GM21528 (cell line): Measurements from ENCODE around the gene ZDHHC14.

Source experiments
- ATAC-seq: cut with Tn5 transposase; IDR thresholded peaks from one replicate; pipeline ENCODE4 v1.9.1; 2021; ENCODE audit warnings: mild to moderate bottlenecking, moderate library complexity; ENCODE audit not compliant: unreplicated experiment, low FRiP score

Gene ZDHHC14

GRCh38 chr6:157649311-157650260, 268.6 kb downstream of the ZDHHC14 start:
- no peak for ATAC-seq

GRCh38 chr6:157650261-157650640, 269.3 kb downstream of the ZDHHC14 start:
- ATAC-seq, result no peak

GRCh38 chr6:157650801-157651200, 269.8 kb downstream of the ZDHHC14 start:
- ATAC-seq, result no peak

- ATAC-seq, result no peak
These were observed 270.9 kb downstream of the ZDHHC14 start for GRCh38 chr6:157651731-157652490.

GRCh38 chr6:157652601-157653363, 271.8 kb downstream of the ZDHHC14 start:
- no peak for ATAC-seq

GRCh38 chr6:157653521-157653920, 272.5 kb downstream of the ZDHHC14 start:
- ATAC-seq, result no peak

- ATAC-seq, result no peak
These were observed 274.1 kb downstream of the ZDHHC14 start for GRCh38 chr6:157655139-157655538.

- no peak for ATAC-seq
These were observed 275.5 kb downstream of the ZDHHC14 start for GRCh38 chr6:157656437-157656997.

- no peak for ATAC-seq
These were observed 276.8 kb downstream of the ZDHHC14 start for GRCh38 chr6:157657754-157658153.

GRCh38 chr6:157658301-157658700, 277.3 kb downstream of the ZDHHC14 start:
- ATAC-seq, result no peak

GRCh38 chr6:157659536-157660271, 278.7 kb downstream of the ZDHHC14 start:
- ATAC-seq, result no peak

- no peak for ATAC-seq
These were observed 279.4 kb downstream of the ZDHHC14 start for GRCh38 chr6:157660414-157660813.

GRCh38 chr6:157661652-157662051, 280.7 kb downstream of the ZDHHC14 start:
- ATAC-seq, result no peak

GRCh38 chr6:157663261-157663660, 282.3 kb downstream of the ZDHHC14 start:
- ATAC-seq, result no peak

- ATAC-seq, result no peak
These were observed 284.2 kb downstream of the ZDHHC14 start for GRCh38 chr6:157665180-157665579.

GRCh38 chr6:157666729-157667128, 285.7 kb downstream of the ZDHHC14 start:
- no peak for ATAC-seq

GRCh38 chr6:157667211-157668008, 286.4 kb downstream of the ZDHHC14 start:
- no peak for ATAC-seq

GRCh38 chr6:157668009-157668401, 287.0 kb downstream of the ZDHHC14 start:
- ATAC-seq, result no peak

- no peak for ATAC-seq
These were observed 287.7 kb downstream of the ZDHHC14 start for GRCh38 chr6:157668713-157669112.
